K562 (cell line): ENCODE data around the gene ATF4. TPM values are rescaled to one million over a fixed set of nuclear protein-coding genes. Genes with fewer than 3 reads are reported as not detected.

Source experiments
- CREM ChIP-seq: IDR thresholded peaks from 2 replicates; pipeline ENCODE4 v1.6.1; 2014; ENCODE audit warnings: antibody characterized with exemption, low read depth
- ELF2 ChIP-seq: fragments of 250-450 bp; sonication (Bioruptor Pico); IDR thresholded peaks from 2 replicates; pipeline ENCODE4 v1.5.0; 2021; ENCODE audit warnings: mild to moderate bottlenecking
- NR4A1 ChIP-seq, 2 experiments: fragments of 250-450 bp in 1 of 2; fragments of 450-650 bp in 1 of 2; sonication (Bioruptor Pico) in 1 of 2; IDR thresholded peaks; 2 replicates each; pipeline versions ENCODE4 v1.4.0 to v1.6.1; 2016 to 2020; ENCODE audit warnings: mild to moderate bottlenecking in 2 of 2, missing compliant biosample characterization in 1 of 2, missing genetic modification characterization in 1 of 2, moderate library complexity in 1 of 2
- PURB ChIP-seq: sonication (generic); formaldehyde crosslinking; IDR thresholded peaks from 2 replicates; pipeline ENCODE4 v1.9.0; 2021; ENCODE audit warnings: low read depth, mild to moderate bottlenecking, missing genetic modification reagents
- RBM14 ChIP-seq: fragments of 200-400 bp; formaldehyde crosslinking; IDR thresholded peaks from 2 replicates; pipeline ENCODE4 v1.6.1; 2018; ENCODE audit warnings: low read depth, mild to moderate bottlenecking, low read length, moderate library complexity, borderline replicate concordance; ENCODE audit not compliant: insufficient read depth
- ZC3H4 ChIP-seq: sonication (generic); formaldehyde crosslinking; IDR thresholded peaks from 2 replicates; pipeline ENCODE4 v1.9.0; 2021; ENCODE audit warnings: missing genetic modification reagents, borderline replicate concordance
- ZFP36 ChIP-seq: fragments of 150-350 bp; IDR thresholded peaks from 2 replicates; pipeline ENCODE4 v1.6.1; 2018; ENCODE audit warnings: low read length, low read depth; ENCODE audit not compliant: partially characterized antibody
- ZFPM2 ChIP-seq: fragments of 250-450 bp; sonication (Bioruptor Pico); IDR thresholded peaks from 2 replicates; pipeline ENCODE4 v1.5.1; 2022; ENCODE audit warnings: mild to moderate bottlenecking
- ZNF644 ChIP-seq: fragments of 200-800 bp; sonication (Bioruptor generic); IDR thresholded peaks from 2 replicates; pipeline ENCODE4 v1.6.1; 2016; ENCODE audit warnings: low read depth, missing genetic modification characterization, missing compliant biosample characterization
- ZNF668 ChIP-seq: fragments of 250-450 bp; sonication (Bioruptor Pico); IDR thresholded peaks from 2 replicates; pipeline ENCODE4 v1.8.0; 2022; ENCODE audit warnings: mild to moderate bottlenecking, inconsistent platforms
- polyA plus RNA-seq, 8 experiments: library from polyadenylated mRNA; depleted of rRNA in 4 of 8; stranded (reverse) in 5 of 8; unstranded in 3 of 8; fragments of >200 nt; fragmentation: Nextera tagmentation in 2 of 8; fragmentation: Illumina TruSeq in 1 of 8; extraction: Ambion mirVana in 2 of 8; extraction: Trizol in 1 of 8; gene quantifications; 2 replicates each; pipeline versions ENCODE4 v1.2.1 to v1.2.3, GENCODE V29; 2011 to 2014; ENCODE audit warnings: inconsistent platforms in 1 of 8, missing spikeins in 1 of 8
- total RNA-seq, 7 experiments: library from RNA; depleted of rRNA in 6 of 7; stranded (reverse); fragments of >200 nt in 6 of 7; fragmentation: Illumina TruSeq in 2 of 7; extraction: Trizol in 2 of 7; gene quantifications; 2 replicates each; pipeline versions ENCODE4 v1.2.1 to v1.2.3, GENCODE V29; 2011 to 2021; ENCODE audit warnings: low replicate concordance in 1 of 7
- TF ChIP-seq, protein P1 (sequence below): IDR thresholded peaks from 2 replicates; pipeline ENCODE4 v1.6.1; 2016; ENCODE audit warnings: missing genetic modification characterization, missing compliant biosample characterization
- TF ChIP-seq, protein P2 (sequence below): fragments of 450-650 bp; IDR thresholded peaks from 2 replicates; pipeline ENCODE4 v1.7.0; 2016; ENCODE audit warnings: borderline replicate concordance
- TF ChIP-seq, protein P3 (sequence below): sonication (generic); formaldehyde crosslinking; IDR thresholded peaks from 2 replicates; pipeline ENCODE4 v1.8.0; 2022; ENCODE audit warnings: mild to moderate bottlenecking, missing genetic modification reagents, borderline replicate concordance
- TF ChIP-seq, protein P4 (sequence below): fragments of 450-650 bp; IDR thresholded peaks from 2 replicates; pipeline ENCODE4 v1.6.1; 2016; ENCODE audit warnings: mild to moderate bottlenecking
- TF ChIP-seq, protein P5 (sequence below), 2 experiments: fragments of 200-800 bp in 1 of 2; sonication (Bioruptor generic) in 1 of 2; sonication (generic) in 1 of 2; formaldehyde crosslinking in 1 of 2; IDR thresholded peaks in 1 of 2; conservative IDR thresholded peaks in 1 of 2; 2 replicates each; pipeline versions ENCODE4 v1.5.0 to v1.6.1; 2016 to 2020; ENCODE audit warnings: missing compliant biosample characterization in 1 of 2, missing genetic modification characterization in 1 of 2, missing genetic modification reagents in 1 of 2

Gene ATF4
- total and polyA plus RNA-seq, 9 of the 15 experiments (the other 6 are each of a cell fraction or from before 2014, with no cell fraction given) = 93.1 to 723 (median 355) TPM

DNA sequence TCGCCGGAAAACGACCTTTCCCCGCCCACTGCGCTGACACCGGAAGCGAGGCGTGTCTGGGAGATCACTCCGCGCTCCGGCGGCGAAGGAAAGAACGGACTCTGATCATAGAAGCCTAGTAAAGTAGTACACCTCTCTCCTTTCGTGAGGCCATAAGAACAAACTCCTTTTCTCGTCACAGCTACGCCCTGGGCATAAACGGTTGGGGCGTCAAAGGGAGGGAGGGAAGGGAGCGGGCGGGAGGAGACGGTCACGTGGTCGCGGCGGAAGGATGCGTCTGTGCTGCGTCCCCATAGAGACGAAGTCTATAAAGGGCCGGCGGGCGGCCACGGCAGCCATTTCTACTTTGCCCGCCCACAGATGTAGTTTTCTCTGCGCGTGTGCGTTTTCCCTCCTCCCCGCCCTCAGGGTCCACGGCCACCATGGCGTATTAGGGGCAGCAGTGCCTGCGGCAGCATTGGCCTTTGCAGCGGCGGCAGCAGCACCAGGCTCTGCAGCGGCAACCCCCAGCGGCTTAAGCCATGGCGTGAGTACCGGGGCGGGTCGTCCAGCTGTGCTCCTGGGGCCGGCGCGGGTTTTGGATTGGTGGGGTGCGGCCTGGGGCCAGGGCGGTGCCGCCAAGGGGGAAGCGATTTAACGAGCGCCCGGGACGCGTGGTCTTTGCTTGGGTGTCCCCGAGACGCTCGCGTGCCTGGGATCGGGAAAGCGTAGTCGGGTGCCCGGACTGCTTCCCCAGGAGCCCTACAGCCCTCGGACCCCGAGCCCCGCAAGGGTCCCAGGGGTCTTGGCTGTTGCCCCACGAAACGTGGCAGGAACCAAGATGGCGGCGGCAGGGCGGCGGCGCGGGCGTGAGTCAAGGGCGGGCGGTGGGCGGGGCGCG lies at the start of gene ATF4 (continued):
- TF ChIP-seq, protein P1, sequence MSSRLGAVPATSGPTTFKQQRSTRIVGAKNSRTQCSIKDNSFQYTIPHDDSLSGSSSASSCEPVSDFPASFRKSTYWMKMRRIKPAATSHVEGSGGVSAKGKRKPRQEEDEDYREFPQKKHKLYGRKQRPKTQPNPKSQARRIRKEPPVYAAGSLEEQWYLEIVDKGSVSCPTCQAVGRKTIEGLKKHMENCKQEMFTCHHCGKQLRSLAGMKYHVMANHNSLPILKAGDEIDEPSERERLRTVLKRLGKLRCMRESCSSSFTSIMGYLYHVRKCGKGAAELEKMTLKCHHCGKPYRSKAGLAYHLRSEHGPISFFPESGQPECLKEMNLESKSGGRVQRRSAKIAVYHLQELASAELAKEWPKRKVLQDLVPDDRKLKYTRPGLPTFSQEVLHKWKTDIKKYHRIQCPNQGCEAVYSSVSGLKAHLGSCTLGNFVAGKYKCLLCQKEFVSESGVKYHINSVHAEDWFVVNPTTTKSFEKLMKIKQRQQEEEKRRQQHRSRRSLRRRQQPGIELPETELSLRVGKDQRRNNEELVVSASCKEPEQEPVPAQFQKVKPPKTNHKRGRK (tag) = no peak
- no peak for TF ChIP-seq ZFP36
- TF ChIP-seq, protein P2, sequence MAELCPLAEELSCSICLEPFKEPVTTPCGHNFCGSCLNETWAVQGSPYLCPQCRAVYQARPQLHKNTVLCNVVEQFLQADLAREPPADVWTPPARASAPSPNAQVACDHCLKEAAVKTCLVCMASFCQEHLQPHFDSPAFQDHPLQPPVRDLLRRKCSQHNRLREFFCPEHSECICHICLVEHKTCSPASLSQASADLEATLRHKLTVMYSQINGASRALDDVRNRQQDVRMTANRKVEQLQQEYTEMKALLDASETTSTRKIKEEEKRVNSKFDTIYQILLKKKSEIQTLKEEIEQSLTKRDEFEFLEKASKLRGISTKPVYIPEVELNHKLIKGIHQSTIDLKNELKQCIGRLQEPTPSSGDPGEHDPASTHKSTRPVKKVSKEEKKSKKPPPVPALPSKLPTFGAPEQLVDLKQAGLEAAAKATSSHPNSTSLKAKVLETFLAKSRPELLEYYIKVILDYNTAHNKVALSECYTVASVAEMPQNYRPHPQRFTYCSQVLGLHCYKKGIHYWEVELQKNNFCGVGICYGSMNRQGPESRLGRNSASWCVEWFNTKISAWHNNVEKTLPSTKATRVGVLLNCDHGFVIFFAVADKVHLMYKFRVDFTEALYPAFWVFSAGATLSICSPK = no peak
- peak; percentile 43; the same call in 1 of the 2 replicates for TF ChIP-seq ZFPM2
- peak; percentile 99 for TF ChIP-seq ZC3H4
- TF ChIP-seq ZNF644 (tag) = peak; percentile 63; the same call in 1 of the 2 replicates
- peak; percentile 97; the same call in 1 of the 2 replicates for TF ChIP-seq RBM14
- TF ChIP-seq ZNF668 (CRISPR knock-in tag) = no peak
- TF ChIP-seq, protein P3, sequence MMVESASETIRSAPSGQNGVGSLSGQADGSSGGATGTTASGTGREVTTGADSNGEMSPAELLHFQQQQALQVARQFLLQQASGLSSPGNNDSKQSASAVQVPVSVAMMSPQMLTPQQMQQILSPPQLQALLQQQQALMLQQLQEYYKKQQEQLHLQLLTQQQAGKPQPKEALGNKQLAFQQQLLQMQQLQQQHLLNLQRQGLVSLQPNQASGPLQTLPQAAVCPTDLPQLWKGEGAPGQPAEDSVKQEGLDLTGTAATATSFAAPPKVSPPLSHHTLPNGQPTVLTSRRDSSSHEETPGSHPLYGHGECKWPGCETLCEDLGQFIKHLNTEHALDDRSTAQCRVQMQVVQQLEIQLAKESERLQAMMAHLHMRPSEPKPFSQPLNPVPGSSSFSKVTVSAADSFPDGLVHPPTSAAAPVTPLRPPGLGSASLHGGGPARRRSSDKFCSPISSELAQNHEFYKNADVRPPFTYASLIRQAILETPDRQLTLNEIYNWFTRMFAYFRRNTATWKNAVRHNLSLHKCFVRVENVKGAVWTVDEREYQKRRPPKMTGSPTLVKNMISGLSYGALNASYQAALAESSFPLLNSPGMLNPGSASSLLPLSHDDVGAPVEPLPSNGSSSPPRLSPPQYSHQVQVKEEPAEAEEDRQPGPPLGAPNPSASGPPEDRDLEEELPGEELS = 0 out of 2 replicates have a peak, but pooled peaks have one; percentile 66
- TF ChIP-seq, protein P4, sequence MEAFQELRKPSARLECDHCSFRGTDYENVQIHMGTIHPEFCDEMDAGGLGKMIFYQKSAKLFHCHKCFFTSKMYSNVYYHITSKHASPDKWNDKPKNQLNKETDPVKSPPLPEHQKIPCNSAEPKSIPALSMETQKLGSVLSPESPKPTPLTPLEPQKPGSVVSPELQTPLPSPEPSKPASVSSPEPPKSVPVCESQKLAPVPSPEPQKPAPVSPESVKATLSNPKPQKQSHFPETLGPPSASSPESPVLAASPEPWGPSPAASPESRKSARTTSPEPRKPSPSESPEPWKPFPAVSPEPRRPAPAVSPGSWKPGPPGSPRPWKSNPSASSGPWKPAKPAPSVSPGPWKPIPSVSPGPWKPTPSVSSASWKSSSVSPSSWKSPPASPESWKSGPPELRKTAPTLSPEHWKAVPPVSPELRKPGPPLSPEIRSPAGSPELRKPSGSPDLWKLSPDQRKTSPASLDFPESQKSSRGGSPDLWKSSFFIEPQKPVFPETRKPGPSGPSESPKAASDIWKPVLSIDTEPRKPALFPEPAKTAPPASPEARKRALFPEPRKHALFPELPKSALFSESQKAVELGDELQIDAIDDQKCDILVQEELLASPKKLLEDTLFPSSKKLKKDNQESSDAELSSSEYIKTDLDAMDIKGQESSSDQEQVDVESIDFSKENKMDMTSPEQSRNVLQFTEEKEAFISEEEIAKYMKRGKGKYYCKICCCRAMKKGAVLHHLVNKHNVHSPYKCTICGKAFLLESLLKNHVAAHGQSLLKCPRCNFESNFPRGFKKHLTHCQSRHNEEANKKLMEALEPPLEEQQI = 0 out of 2 replicates have a peak, but pooled peaks have one; percentile 54
- TF ChIP-seq, protein P5, sequence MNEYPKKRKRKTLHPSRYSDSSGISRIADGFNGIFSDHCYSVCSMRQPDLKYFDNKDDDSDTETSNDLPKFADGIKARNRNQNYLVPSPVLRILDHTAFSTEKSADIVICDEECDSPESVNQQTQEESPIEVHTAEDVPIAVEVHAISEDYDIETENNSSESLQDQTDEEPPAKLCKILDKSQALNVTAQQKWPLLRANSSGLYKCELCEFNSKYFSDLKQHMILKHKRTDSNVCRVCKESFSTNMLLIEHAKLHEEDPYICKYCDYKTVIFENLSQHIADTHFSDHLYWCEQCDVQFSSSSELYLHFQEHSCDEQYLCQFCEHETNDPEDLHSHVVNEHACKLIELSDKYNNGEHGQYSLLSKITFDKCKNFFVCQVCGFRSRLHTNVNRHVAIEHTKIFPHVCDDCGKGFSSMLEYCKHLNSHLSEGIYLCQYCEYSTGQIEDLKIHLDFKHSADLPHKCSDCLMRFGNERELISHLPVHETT (CRISPR knock-in tag; conservative IDR thresholded peaks at IDR 0.05 in 1 of 2, IDR thresholded peaks at IDR 0.05 in 1 of 2) = peak in 1 of 2 experiments; percentile 41; a peak in 1 of 4 replicates
- TF ChIP-seq ELF2 (CRISPR knock-in tag) = peak; percentile 88
- peak; percentile 81 for TF ChIP-seq CREM
- TF ChIP-seq PURB (CRISPR knock-in tag) = no peak
- TF ChIP-seq NR4A1 (CRISPR knock-in tag; IDR thresholded peaks at IDR 0.05) = no peak
- TF ChIP-seq NR4A1 (tag; IDR thresholded peaks at IDR 0.05) = no peak
